Caco-2 (cell line): ENCODE data around the gene MVB12B. TPM values are rescaled to one million over a fixed set of nuclear protein-coding genes. Genes with fewer than 3 reads are reported as not detected.

Experiments used
- BruUV-seq: library from RNA; stranded (reverse); fragments of 400-500 nt; replicated peaks from 2 replicates; lab custom pipeline; 2021; lab: Mats Ljungman, UMichigan
- CTCF ChIA-PET: fragments of 300-600 bp; sonication (Branson Sonifier 250); formaldehyde crosslinking; loops from one replicate; lab custom pipeline; 2022; ENCODE audit warnings: antibody characterized with exemption; lab: Charles Lee
- POLR2A ChIA-PET: fragments of 300-600 bp; sonication (Branson Sonifier 250); formaldehyde crosslinking; loops from one replicate; lab custom pipeline; 2022; ENCODE audit warnings: antibody characterized with exemption; lab: Charles Lee
- DNase-seq, 2 experiments: peaks; one replicate each; pipeline versions ENCODE4 v3.0.0 to v3.0.0-alpha.2; 2020 to 2022
- H3K27me3 ChIP-seq: replicated peaks from 2 replicates; pipeline ENCODE4 v1.6.0; 2011; ENCODE audit warnings: low read length; ENCODE audit not compliant: control insufficient read depth, insufficient read depth
- H3K36me3 ChIP-seq: 2 replicates; pipeline ENCODE4 v1.5.1; 2011; ENCODE audit warnings: low read length; ENCODE audit not compliant: control insufficient read depth, insufficient read depth
- H3K4me1 ChIP-seq: fragments of 250-450 bp; sonication (Bioruptor Pico); 2 replicates; pipeline ENCODE4 v1.5.1; 2020; ENCODE audit warnings: mild to moderate bottlenecking
- H3K4me3 ChIP-seq: 2 replicates; pipeline ENCODE4 v1.5.1; 2011; ENCODE audit warnings: low read depth, mild to moderate bottlenecking, control low read depth, low read length
- H3K9me3 ChIP-seq: fragments of 250-450 bp; sonication (Bioruptor Pico); 2 replicates; pipeline ENCODE4 v1.5.1; 2020; ENCODE audit warnings: mild to moderate bottlenecking, moderate library complexity
- H3K27ac Mint-ChIP-seq: one replicate; pipeline ENCODE4 v1.8.0; 2022; ENCODE audit warnings: mixed read lengths; ENCODE audit not compliant: unreplicated experiment
- H3K27me3 Mint-ChIP-seq: one replicate; pipeline ENCODE4 v1.8.0; 2022; ENCODE audit warnings: mixed read lengths; ENCODE audit not compliant: insufficient read depth, unreplicated experiment
- H3K36me3 Mint-ChIP-seq: one replicate; pipeline ENCODE4 v1.8.0; 2022; ENCODE audit warnings: mild to moderate bottlenecking, mixed read lengths; ENCODE audit not compliant: insufficient read depth, unreplicated experiment
- H3K4me1 Mint-ChIP-seq: one replicate; pipeline ENCODE4 v1.8.0; 2022; ENCODE audit warnings: low read depth, mixed read lengths; ENCODE audit not compliant: unreplicated experiment
- H3K4me3 Mint-ChIP-seq: one replicate; pipeline ENCODE4 v1.8.0; 2022; ENCODE audit warnings: mild to moderate bottlenecking, moderate library complexity, mixed read lengths; ENCODE audit not compliant: unreplicated experiment
- H3K9me3 Mint-ChIP-seq: one replicate; pipeline ENCODE4 v1.8.0; 2022; ENCODE audit warnings: mixed read lengths; ENCODE audit not compliant: unreplicated experiment
- intact Hi-C: fragments of 100-400 bp; cut with micrococcal nuclease; formaldehyde crosslinking; loops from one replicate; pipeline ENCODE4 v1.10.0; 2022; ENCODE audit not compliant: unreplicated experiment
- total RNA-seq: library from RNA; stranded (reverse); gene quantifications from 2 replicates; pipeline ENCODE4 v1.2.3, GENCODE V29; 2022
- TF ChIP-seq, protein P1 (sequence below), 2 experiments: fragments of 200-600 bp in 1 of 2; IDR thresholded peaks; 1 replicate in 1 of 2; 2 replicates in 1 of 2; pipeline versions ENCODE4 v1.5.1 to v1.8.0; 2011 to 2022; ENCODE audit warnings: antibody characterized with exemption in 1 of 2, control low read depth in 1 of 2, inconsistent platforms in 1 of 2, low read depth in 1 of 2, low read length in 1 of 2, mild to moderate bottlenecking in 1 of 2, moderate library complexity in 1 of 2; ENCODE audit not compliant: insufficient read depth in 1 of 2, severe bottlenecking in 1 of 2, unreplicated experiment in 1 of 2

Gene MVB12B
- total RNA-seq, 1 experiment from 2014 or later: 24.4 TPM

DNA sequence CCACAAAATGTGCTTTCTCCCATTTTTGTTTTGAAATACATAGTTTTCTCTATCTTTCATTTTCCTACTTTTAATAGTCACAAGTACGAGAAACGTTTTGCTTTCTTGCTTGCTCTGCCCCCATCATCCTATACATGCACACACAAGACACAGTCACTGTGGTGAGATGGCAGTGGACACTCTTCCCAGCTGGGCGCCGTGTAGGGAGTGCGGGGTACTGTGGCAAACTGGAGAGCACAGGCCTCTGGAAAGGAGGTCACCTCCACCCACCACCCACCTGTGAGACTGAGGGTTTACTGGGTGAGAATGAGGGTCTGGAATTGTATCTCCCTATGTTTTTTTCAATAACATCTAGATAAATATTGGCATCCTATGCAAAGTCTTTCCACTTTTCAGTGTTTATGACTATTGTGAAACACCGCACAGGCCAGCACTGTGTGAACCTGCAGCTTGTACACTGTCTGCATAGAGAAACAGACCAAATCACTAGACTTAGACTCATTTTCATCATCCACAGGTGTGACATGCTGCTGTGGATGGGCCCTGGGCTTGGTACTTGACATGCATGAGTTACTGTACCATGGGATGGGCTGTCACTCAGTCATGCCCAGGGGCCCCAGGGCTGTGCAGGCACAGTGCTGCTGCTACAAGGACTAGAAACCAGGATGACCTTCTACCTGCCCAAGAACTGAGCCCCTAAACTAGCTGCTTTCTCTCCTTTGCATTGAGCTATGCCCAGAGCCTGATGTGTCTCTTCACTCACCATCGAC, 169.0 kb downstream of the MVB12B start:
- Histone ChIP-seq H3K36me3 (no peaks in the 10 kb centered on the region), H3K4me1 (peaks cover 8% of the 10 kb centered on the region), H3K27me3 (no peaks in the 10 kb centered on the region), H3K9me3 (no peaks in the 10 kb centered on the region), H3K4me3 (no peak overlapping the region)
- no peaks in the 10 kb centered on the region for H3K9me3 Mint-ChIP-seq
- ChIA-PET POLR2A (no interaction called here), CTCF (no interaction called here)
- intact Hi-C loops: loop anchor here (10.0 kb wide), 2 partner anchors 271 to 351 kb away; no protein-coding TSS in a partner anchor
- no peak overlapping the region for H3K4me3 Mint-ChIP-seq
- TF ChIP-seq, protein P1, sequence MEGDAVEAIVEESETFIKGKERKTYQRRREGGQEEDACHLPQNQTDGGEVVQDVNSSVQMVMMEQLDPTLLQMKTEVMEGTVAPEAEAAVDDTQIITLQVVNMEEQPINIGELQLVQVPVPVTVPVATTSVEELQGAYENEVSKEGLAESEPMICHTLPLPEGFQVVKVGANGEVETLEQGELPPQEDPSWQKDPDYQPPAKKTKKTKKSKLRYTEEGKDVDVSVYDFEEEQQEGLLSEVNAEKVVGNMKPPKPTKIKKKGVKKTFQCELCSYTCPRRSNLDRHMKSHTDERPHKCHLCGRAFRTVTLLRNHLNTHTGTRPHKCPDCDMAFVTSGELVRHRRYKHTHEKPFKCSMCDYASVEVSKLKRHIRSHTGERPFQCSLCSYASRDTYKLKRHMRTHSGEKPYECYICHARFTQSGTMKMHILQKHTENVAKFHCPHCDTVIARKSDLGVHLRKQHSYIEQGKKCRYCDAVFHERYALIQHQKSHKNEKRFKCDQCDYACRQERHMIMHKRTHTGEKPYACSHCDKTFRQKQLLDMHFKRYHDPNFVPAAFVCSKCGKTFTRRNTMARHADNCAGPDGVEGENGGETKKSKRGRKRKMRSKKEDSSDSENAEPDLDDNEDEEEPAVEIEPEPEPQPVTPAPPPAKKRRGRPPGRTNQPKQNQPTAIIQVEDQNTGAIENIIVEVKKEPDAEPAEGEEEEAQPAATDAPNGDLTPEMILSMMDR (IDR thresholded peaks at IDR 0.05; ENCODE audit: insufficient read depth in 1 of 2, low read depth in 1 of 2, low read length in 1 of 2, severe bottlenecking in 1 of 2, unreplicated experiment in 1 of 2): no peak
- BruUV-seq: no TSS peak
- H3K4me1 Mint-ChIP-seq: no peaks in the 10 kb centered on the region
- no peak overlapping the region for H3K27ac Mint-ChIP-seq
- no peak for DNase-seq
- no peaks in the 10 kb centered on the region for H3K27me3 Mint-ChIP-seq
- peaks cover 2% of the 10 kb centered on the region for H3K36me3 Mint-ChIP-seq

DNA sequence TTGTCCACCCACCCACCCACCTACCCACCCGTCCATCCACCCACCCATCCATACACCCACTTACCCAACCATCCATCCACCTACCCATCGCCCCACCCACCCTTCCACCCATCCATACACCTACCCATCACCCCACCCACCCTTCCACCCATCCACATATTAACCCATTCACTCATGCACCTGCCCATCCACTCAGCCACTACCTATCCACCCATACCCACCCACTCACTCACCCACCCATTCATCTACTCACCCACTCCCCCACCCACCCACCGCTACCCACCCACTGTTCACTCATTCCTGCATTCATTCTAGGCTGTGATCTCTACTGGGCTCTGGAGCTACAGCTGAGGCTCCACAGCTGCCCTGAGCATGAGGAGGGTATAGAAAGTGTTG, 169.6 kb downstream of the MVB12B start:
- intact Hi-C loops: loop anchor here (10.0 kb wide), 2 partner anchors 271 to 351 kb away; no protein-coding TSS in a partner anchor
- DNase-seq: no peak
- Histone ChIP-seq H3K4me3 (no peak overlapping the region), H3K36me3 (no peaks in the 10 kb centered on the region; the same call in 1 of the 2 replicates), H3K9me3 (no peaks in the 10 kb centered on the region), H3K27me3 (no peaks in the 10 kb centered on the region), H3K4me1 (peaks cover 8% of the 10 kb centered on the region)
- CTCF ChIA-PET: interaction anchor here (0.6 kb wide), 1 partner anchor 16 kb away, joined by 4 read pairs; no protein-coding TSS in a partner anchor
- Mint-ChIP-seq H3K9me3 (no peaks in the 10 kb centered on the region), H3K4me1 (no peaks in the 10 kb centered on the region), H3K36me3 (peaks cover 7% of the 10 kb centered on the region), H3K4me3 (no peak overlapping the region), H3K27me3 (no peaks in the 10 kb centered on the region), H3K27ac (no peak overlapping the region)
- POLR2A ChIA-PET: no interaction called here
- BruUV-seq: no TSS peak
- TF ChIP-seq, protein P1 (IDR thresholded peaks at IDR 0.05; ENCODE audit: insufficient read depth in 1 of 2, low read depth in 1 of 2, low read length in 1 of 2, severe bottlenecking in 1 of 2, unreplicated experiment in 1 of 2): no peak

DNA sequence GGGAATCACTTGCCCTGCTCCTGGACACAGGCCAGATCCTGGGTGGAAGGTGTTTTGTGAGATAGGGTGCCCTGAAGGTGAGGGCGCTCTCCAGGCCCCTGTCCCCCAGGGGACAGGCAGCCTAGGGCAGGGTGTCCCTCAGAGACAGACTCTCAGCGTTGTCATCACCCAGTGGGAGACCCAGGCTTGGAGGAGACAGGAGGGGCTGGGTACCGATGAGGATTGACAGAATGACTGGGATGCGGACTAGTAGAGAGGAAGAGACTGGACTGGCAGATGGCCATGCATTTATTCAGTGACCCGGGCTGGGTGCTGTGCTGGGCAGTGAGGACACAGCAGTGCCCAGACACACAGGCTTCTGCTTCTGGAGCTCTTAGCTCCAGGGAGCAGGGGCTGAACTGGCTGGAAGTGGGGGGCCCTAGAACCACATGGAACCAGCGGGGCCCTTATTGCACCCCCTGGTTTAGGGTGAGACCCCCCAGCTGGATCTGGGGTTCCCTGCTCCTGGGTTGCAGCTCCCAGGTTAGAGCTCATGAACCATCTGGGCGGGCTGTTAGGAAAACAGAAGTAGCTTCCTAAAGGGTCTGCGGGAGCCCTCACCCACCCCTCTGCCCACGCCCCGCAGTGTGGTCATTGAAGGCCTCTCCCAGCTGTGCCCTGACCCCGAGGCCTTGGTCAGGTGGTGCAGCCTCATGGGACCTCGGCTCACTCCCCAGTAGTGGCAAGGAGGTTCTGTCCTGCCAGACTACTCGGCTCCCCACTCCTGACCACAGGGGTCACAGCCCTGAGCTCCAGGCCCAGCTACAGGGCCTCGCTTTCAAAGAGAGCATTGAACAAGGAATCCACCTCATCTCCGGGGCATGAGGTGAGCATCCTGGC, 170.4 kb downstream of the MVB12B start:
- Histone ChIP-seq H3K4me3 (no peak overlapping the region), H3K27me3 (no peaks in the 10 kb centered on the region), H3K36me3 (no peaks in the 10 kb centered on the region; the same call in 1 of the 2 replicates), H3K4me1 (peaks cover 8% of the 10 kb centered on the region), H3K9me3 (no peaks in the 10 kb centered on the region)
- Mint-ChIP-seq H3K36me3 (peaks cover 7% of the 10 kb centered on the region), H3K9me3 (no peaks in the 10 kb centered on the region), H3K4me1 (no peaks in the 10 kb centered on the region), H3K27me3 (no peaks in the 10 kb centered on the region), H3K4me3 (no peak overlapping the region), H3K27ac (no peak overlapping the region)
- intact Hi-C loops: loop anchor here (10.0 kb wide), 2 partner anchors 272 to 352 kb away; no protein-coding TSS in a partner anchor
- DNase-seq: no peak
- ChIA-PET POLR2A (no interaction called here), CTCF (interaction anchor here (0.5 to 1.2 kb wide), 4 partner anchors 16 to 61 kb away, joined by 3 to 6 read pairs (median 4); no protein-coding TSS in a partner anchor)
- TF ChIP-seq, protein P1 (IDR thresholded peaks at IDR 0.05; ENCODE audit: insufficient read depth in 1 of 2, low read depth in 1 of 2, low read length in 1 of 2, severe bottlenecking in 1 of 2, unreplicated experiment in 1 of 2): no peak
- BruUV-seq: no TSS peak
